ENCODE measurements around the gene DENND2A.
"Not testable (repeated sequence)": the region's sequence is repeated elsewhere in the genome, so short reads cannot be mapped to it uniquely, and the experiment has no call there.

The DENND2A gene

DNA sequence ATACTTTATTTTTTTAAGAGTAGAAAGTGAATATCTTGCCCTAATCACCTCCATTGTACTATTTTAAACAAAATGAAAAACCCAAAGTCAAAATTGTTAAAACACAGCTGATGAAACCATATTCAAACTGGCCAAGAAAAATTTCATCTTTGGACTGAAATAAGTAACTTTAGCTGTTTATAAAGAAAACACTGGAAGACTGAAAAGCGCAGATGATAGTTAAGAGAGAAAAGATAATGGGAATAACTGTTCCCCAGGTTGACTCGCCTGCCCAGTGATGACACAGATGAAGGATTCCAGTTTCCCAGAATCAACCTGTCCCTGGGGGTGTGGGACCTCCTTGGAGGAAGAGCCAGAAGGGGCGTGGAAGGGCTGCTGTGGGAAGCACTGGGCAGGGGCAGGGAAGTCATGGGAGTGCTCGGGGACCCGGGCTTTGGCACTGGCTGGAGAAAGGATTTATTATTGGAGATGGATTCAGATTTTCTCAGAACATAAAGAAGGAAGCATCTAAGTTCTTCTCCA lies 43.1 kb downstream of the DENND2A start:
- in situ Hi-C loops (cut with MboI; ENCODE audit: low pct_unique_long_range_greater_than_20kb, low sequenced_read_pairs) = no loop called here
- no peak for DNase-seq

DNA sequence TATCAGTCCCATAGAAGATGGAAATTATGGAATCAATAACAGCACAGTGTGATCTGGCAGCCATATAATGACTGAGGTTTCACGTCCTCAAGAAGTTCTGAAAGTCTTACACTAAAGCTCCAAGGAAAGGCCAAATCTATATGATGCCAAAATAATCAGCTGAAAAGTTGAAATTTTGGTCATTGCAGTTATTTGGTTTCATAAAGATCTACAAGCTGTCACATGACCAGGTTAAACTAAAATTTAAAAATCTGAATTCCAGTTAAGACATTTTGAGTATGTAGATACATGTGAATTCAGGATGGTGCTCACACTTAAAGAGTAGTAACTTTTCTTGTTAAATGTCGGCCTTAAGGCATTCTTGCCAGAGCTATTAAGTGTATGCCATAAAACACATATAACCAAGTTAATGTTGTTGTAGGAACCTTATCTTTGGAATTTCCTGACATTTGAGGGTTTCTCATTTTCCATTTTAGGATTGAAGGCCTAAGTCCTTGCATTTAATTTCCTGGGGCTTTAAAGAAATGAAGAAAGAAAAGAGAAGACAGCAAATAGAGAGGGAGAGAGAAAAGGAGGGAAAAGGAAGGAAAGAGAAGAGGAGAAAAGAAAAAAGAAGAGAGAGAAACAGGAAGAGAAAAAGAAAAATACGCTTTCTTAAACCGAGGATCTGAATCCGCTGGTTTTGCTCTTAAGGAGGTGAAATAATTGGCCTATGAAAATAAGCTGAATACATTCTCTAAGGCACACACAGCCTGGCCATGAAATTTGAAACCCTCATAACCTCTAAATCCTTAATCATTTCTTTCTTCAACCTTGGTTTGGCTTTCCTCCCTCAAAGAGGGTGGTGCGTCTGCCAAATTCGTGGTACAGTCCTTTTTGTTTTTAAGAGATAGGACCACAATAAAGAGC lies 43.8 kb downstream of the DENND2A start:
- in situ Hi-C loops (cut with MboI; ENCODE audit: low pct_unique_long_range_greater_than_20kb, low sequenced_read_pairs) = no loop called here
- no peak for DNase-seq

DNA sequence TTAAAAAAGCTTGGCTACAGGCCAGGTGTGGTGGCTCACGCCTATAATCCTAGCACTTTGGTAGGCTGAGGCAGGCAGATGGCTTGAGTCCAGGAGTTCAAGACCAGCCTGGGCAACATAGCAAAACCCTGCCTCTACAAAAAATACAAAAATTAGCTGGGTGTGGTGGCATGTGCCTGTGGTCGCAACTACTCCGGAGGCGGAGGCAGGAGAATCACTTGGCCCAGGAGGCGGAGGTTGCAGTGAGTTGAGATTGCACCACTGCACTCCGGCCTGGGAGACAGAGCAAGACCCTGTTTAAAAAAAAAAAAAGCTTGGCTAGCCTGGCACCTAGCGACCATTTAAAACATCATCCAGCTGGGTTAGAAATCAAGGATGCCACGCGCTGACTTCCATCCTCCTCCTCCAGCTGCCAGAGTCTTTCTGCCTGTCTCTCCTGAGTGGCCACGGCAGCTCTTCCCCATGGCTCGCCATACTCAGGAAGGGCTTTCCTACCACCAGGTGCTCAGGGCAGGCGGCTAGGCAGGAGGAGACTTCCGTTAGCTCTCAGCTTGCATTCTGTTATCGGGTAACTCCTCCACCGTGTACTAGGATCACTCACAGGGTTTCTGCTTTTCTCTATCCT lies 45.0 kb downstream of the DENND2A start:
- in situ Hi-C loops (cut with MboI; ENCODE audit: low pct_unique_long_range_greater_than_20kb, low sequenced_read_pairs) = no loop called here
- DNase-seq = no peak

GRCh38 chr7:140594131-140594691 lies 46.4 kb downstream of the DENND2A start:
- in situ Hi-C loops (cut with MboI; ENCODE audit: low pct_unique_long_range_greater_than_20kb, low sequenced_read_pairs) = no loop called here
- DNase-seq = no peak

- DNase-seq = no peak
- in situ Hi-C loops (cut with MboI; ENCODE audit: low pct_unique_long_range_greater_than_20kb, low sequenced_read_pairs) = no loop called here
These were observed 47.0 kb downstream of the DENND2A start for GRCh38 chr7:140593672-140593982.

DNA sequence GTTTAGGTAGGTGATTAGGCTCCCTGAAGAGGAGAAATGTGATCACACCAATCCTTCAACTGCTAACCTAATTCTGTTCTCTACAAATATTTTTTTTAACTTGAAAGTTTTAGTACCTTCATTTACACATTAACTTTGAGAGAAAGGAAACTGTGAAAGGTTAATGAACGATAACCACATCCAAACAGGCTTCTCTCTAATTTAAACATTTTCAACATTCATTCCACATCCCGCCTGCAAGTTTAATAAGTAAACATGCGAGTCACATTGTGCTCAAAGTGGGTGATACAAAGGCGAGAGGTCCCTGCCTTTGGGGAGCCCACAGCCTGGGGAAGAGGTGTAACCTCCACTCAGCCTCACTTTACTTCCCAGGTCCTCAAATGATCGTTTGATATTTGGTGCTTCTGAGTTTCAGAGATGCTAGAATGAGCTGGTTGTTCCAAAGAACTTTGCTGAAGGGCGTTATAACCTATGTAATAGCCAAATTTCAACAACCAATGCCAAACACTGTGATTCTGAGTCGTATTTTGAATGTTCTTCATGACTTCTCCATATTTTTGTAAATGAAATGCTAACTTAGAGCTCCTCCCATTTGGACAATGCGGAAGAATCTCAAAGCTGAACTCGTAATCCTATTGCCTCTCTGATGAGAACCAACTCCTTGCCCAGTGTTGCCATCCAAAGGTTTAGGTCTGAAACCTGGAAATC lies 47.5 kb downstream of the DENND2A start:
- in situ Hi-C loops (cut with MboI; ENCODE audit: low pct_unique_long_range_greater_than_20kb, low sequenced_read_pairs) = no loop called here
- no peak for DNase-seq

GRCh38 chr7:140591180-140591902 lies 49.3 kb downstream of the DENND2A start:
- in situ Hi-C loops (cut with MboI; ENCODE audit: low pct_unique_long_range_greater_than_20kb, low sequenced_read_pairs) = no loop called here
- DNase-seq = no peak

DNA sequence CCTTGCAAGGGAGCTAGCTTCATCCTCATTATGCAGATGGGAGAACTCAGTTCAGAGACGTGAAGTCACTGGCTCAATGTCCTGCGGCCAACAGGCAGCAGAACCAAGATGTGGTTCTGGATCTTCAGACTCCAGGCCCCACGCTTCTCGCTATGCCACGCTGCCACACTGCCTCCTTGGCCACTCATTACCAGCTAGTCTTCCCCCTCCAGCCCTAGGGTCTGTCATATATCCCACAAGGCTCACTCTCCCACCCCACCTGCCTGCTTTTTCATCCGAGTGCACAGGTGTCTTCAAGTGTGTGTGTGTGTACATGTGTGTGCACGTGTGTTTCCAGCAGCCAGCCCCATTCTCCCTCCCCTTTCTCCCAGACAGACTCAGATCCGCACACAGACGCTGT lies 53.4 kb downstream of the DENND2A start:
- DNase-seq = no peak
- in situ Hi-C loops (cut with MboI; ENCODE audit: low pct_unique_long_range_greater_than_20kb, low sequenced_read_pairs) = no loop called here

DNA sequence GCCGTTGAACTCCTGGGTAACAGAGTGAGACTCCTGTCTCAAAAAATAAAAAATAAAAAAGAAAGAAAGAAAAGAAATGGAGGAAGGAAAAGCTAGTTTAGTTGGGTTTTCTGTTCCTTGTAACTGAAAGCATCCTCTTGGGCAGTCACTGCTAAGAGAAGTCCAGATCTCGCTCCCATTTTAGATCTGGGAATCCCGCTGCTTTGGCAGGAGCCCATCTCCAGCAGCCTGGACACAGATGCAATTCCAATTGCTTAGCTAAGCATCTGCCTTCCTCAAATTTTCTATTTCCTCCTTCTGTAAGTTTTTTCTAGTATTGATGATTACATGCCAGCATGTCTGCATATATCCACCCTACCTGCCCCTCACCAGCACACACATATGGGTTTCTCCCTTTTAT lies 54.1 kb downstream of the DENND2A start:
- in situ Hi-C loops (cut with MboI; ENCODE audit: low pct_unique_long_range_greater_than_20kb, low sequenced_read_pairs) = no loop called here
- DNase-seq = no peak

- in situ Hi-C loops (cut with MboI; ENCODE audit: low pct_unique_long_range_greater_than_20kb, low sequenced_read_pairs) = no loop called here
- DNase-seq = no peak
These were observed 55.3 kb downstream of the DENND2A start for GRCh38 chr7:140585333-140585732.

GRCh38 chr7:140584195-140584851 lies 56.3 kb downstream of the DENND2A start:
- in situ Hi-C loops (cut with MboI; ENCODE audit: low pct_unique_long_range_greater_than_20kb, low sequenced_read_pairs) = no loop called here
- DNase-seq = no peak

DNA sequence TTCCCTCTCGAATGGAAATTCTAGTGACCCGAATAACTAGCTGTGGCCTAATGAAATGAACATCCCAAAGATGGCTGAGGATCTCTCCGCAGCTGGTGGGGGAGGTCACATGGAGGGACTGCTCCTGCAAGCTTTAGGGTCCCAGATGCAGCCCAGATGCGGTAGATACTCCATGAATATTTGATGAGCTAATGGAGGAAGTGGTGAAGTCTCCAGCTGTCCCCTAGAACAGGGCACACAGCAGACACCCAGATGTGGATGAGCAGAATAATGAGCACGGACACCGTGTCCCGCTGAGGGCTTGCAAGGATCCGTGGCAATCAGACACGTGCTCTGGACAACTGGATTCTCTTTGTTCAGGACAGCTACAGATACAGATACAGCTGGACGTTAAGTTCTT lies 59.2 kb downstream of the DENND2A start:
- no peak for DNase-seq
- in situ Hi-C loops (cut with MboI; ENCODE audit: low pct_unique_long_range_greater_than_20kb, low sequenced_read_pairs) = no loop called here

GRCh38 chr7:140577651-140578050 lies 63.0 kb downstream of the DENND2A start:
- in situ Hi-C loops (cut with MboI; ENCODE audit: low pct_unique_long_range_greater_than_20kb, low sequenced_read_pairs) = no loop called here
- DNase-seq = no peak

GRCh38 chr7:140576589-140576988 lies 64.0 kb downstream of the DENND2A start:
- in situ Hi-C loops (cut with MboI; ENCODE audit: low pct_unique_long_range_greater_than_20kb, low sequenced_read_pairs) = no loop called here
- no peak for DNase-seq

DNA sequence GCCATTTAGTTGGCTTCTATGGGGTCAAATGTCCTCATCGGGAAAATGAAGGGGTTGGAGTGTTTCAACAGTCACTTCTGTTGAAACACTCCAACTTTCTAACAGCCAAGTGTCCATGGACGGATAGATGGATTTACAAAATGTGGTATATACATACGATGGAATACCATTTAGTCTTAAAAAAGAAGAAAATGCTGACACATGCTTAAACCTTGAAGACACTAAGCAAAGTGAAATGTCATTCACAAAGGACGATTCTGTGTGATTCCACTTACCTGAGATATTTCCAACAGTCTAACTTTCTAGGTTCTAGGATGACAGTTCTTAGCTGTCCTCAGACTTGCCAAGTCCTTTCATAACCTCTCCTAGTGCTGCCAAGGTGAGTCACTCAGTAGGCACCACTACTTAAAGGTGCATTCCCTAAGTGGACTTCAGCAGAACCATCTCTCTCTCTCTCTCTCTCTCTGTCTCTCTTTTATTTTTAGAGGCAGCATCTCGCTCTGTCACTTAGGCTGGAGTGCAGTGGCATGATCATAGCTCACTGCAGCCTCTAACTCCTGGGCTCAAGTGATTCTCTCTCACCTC lies 69.0 kb downstream of the DENND2A start:
- in situ Hi-C loops (cut with MboI; ENCODE audit: low pct_unique_long_range_greater_than_20kb, low sequenced_read_pairs) = no loop called here
- DNase-seq = no peak

DNA sequence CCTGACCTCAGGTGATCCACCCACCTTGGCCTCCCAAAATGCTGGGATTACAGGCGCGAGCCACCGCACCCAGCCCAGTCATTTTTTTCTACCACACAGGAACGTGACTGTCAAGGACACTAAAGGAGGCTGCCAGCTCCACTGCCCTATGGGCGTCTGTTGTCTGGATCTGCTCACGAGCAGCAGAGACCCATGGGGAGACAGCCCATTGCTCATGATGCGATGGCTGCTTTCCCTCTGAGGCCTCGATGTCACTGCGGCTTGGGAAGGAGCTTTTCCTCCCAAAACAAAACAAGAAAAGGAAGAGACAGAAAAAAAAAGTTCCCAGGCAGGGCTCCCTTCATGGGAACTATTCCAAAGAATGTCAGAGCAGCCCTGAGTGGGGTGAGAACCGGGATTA lies 70.5 kb downstream of the DENND2A start:
- DNase-seq = no peak
- in situ Hi-C loops (cut with MboI; ENCODE audit: low pct_unique_long_range_greater_than_20kb, low sequenced_read_pairs) = no loop called here

DNA sequence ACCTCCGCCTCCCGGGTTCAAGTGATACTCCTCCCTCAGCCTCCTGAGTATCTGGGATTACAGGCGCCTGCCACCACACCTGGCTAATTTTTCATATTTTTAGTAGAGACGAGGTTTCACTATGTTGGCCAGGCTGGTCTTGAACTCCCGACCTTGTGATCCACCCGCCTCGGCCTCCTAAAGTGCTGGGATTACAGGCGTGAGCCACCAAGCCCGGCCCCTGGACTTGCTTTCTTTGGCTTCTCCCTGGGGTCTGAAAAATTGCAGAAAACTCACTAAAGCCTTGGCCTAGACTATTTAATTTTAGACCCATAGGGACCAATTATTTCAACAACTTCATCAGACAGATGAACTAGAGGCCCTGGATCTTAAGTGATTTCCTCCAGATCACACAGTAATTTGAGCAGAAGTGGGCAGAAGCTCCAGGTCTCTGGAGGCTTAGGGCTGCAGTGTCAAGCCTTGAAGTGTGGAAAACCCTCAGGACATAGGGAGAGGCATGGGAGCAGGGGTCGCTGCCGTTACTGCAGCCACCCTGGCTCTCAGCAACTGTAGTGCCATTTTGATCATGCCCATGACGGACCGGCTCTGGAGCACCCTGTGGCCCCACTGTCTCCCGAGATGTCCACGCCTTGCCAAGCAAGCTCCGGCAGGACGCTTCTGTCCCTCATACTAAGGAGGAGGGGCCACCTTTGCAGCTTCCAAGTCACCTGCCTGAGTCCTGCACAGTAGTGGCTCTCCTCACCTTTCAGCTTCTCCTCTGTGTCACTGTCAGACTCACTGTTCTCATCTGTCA lies 72.4 kb downstream of the DENND2A start:
- DNase-seq = no peak
- in situ Hi-C loops (cut with MboI; ENCODE audit: low pct_unique_long_range_greater_than_20kb, low sequenced_read_pairs) = no loop called here

GRCh38 chr7:140566186-140566585 lies 74.4 kb downstream of the DENND2A start:
- in situ Hi-C loops (cut with MboI; ENCODE audit: low pct_unique_long_range_greater_than_20kb, low sequenced_read_pairs); DNase-seq: not testable (repeated sequence)
